KMS-11 (cell line): Measurements from ENCODE around the gene KRTAP8-1.

Experiments used
- H2AFZ ChIP-seq: fragments of 200-600 bp; sonication (generic); 2 replicates; pipeline ENCODE4 v1.6.1; 2016; ENCODE audit warnings: antibody characterized with exemption, mixed run types, low read depth
- H3K27ac ChIP-seq: fragments of 200-600 bp; sonication (generic); 2 replicates; pipeline ENCODE4 v1.6.1; 2016; ENCODE audit warnings: mild to moderate bottlenecking, mixed run types
- H3K27me3 ChIP-seq: fragments of 200-600 bp; sonication (generic); 2 replicates; pipeline ENCODE4 v1.6.1; 2017; ENCODE audit warnings: mild to moderate bottlenecking, low read depth, mixed run types, moderate library complexity; ENCODE audit not compliant: insufficient read depth
- H3K36me3 ChIP-seq: fragments of 200-600 bp; sonication (generic); 2 replicates; pipeline ENCODE4 v1.6.1; 2017; ENCODE audit warnings: mild to moderate bottlenecking, mixed run types; ENCODE audit not compliant: insufficient read depth
- H3K4me1 ChIP-seq: fragments of 200-600 bp; sonication (generic); 2 replicates; pipeline ENCODE4 v1.6.1; 2016; ENCODE audit warnings: mild to moderate bottlenecking, low read depth, mixed run types; ENCODE audit not compliant: poor library complexity, severe bottlenecking
- H3K4me2 ChIP-seq: fragments of 200-600 bp; sonication (generic); 2 replicates; pipeline ENCODE4 v1.7.0; 2016; ENCODE audit warnings: mild to moderate bottlenecking, mixed run types
- H3K4me3 ChIP-seq: fragments of 200-600 bp; sonication (generic); IDR thresholded peaks from 2 replicates; pipeline ENCODE4 v1.6.1; 2017; ENCODE audit warnings: low read depth, low read length, mixed read lengths; ENCODE audit not compliant: insufficient read depth
- H3K79me2 ChIP-seq: fragments of 200-600 bp; sonication (generic); 2 replicates; pipeline ENCODE4 v1.6.1; 2016; ENCODE audit warnings: low read depth, mixed run types; ENCODE audit not compliant: insufficient read depth
- H3K9ac ChIP-seq: fragments of 200-600 bp; sonication (generic); 2 replicates; pipeline ENCODE4 v1.6.1; 2016; ENCODE audit warnings: mild to moderate bottlenecking, mixed run types
- H4K20me1 ChIP-seq: fragments of 200-600 bp; sonication (generic); 2 replicates; pipeline ENCODE4 v1.6.1; 2016; ENCODE audit warnings: mild to moderate bottlenecking, mixed run types; ENCODE audit not compliant: insufficient read depth
- TF ChIP-seq, protein P1 (sequence below): fragments of 200-600 bp; sonication (generic); conservative IDR thresholded peaks from 2 replicates; pipeline ENCODE4 v1.6.1; 2017; ENCODE audit warnings: low read depth, mild to moderate bottlenecking, antibody characterized with exemption, low read length, moderate library complexity, mixed read lengths

KRTAP8-1 gene

GRCh38 chr21:30838536-30838935 lies 25.5 kb upstream of the KRTAP8-1 start:
- Histone ChIP-seq H3K9ac (no peak overlapping the region), H3K4me3 (no peak overlapping the region), H3K79me2 (no peaks in the 10 kb centered on the region), H3K4me2 (no peak overlapping the region), H3K4me1 (no peaks in the 10 kb centered on the region), H2AFZ (no peak overlapping the region), H3K27ac (no peak overlapping the region), H3K36me3 (no peaks in the 10 kb centered on the region), H4K20me1 (no peaks in the 10 kb centered on the region), H3K27me3 (no peaks in the 10 kb centered on the region)
- TF ChIP-seq, protein P1, sequence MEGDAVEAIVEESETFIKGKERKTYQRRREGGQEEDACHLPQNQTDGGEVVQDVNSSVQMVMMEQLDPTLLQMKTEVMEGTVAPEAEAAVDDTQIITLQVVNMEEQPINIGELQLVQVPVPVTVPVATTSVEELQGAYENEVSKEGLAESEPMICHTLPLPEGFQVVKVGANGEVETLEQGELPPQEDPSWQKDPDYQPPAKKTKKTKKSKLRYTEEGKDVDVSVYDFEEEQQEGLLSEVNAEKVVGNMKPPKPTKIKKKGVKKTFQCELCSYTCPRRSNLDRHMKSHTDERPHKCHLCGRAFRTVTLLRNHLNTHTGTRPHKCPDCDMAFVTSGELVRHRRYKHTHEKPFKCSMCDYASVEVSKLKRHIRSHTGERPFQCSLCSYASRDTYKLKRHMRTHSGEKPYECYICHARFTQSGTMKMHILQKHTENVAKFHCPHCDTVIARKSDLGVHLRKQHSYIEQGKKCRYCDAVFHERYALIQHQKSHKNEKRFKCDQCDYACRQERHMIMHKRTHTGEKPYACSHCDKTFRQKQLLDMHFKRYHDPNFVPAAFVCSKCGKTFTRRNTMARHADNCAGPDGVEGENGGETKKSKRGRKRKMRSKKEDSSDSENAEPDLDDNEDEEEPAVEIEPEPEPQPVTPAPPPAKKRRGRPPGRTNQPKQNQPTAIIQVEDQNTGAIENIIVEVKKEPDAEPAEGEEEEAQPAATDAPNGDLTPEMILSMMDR, result no peak

DNA sequence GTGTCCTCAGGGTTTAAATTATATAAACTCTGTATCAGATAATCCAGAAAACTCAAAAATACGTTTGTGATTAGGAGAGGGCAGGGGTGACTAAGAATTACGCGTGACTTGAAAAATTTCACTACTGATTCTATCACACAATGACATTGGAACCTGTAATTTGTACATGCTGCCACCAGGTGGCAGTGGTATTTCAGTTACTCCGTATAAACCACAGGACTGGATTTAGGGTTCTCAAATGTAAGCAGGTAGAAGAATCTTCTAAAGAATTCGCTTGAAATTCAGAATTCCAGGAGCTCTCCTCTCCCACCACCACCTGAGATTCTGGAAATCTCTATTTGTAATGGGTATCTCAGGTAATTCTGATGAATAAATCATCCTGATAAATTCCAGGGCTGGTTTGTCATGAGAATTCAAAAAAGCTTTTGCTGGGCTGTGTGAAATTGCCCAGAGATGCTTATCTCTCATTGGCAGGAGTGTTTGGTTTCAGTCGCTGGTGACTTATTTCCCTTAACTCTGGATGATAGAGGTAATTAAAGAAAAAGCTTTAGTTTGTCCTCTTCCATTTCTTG lies 18.2 kb upstream of the KRTAP8-1 start:
- H3K4me2 ChIP-seq, result no peak overlapping the region
- H3K36me3 ChIP-seq, result no peaks in the 10 kb centered on the region
- TF ChIP-seq, protein P1, result peak; percentile 89

DNA sequence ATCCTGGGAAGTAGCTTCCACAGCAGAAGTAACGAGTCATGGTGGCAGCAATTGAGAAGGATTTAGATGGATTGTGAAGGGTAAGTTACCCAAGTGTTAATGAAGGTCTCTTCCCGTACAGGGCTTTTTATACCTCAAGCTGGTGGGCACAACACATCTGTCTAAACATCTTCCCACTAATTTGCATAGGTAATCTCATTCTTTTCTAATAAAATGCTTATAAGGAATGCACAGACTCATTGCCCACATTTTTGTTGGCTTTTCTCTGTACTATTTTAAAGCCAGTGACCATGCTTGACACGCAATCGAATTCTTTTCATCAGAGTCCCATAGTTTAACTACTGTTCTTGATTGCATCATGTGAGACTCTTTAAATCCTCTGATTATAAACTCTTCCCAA lies 16.6 kb upstream of the KRTAP8-1 start, which contains the start of gene KRTAP7-1:
Gene KRTAP7-1 (minus strand): TSS at position 101 of the 400 bp plus-strand sequence. CDS start 61 bp downstream, at position 40.
- H3K4me3 ChIP-seq, result no peak within 1 kb of the TSS
- H3K9ac ChIP-seq, result no peak within 1 kb of the TSS
- no peak within 1 kb of the TSS for H3K4me2 ChIP-seq
- no peaks in the 10 kb centered on the region for H3K36me3 ChIP-seq
- no peaks in the 10 kb centered on the region for H3K27me3 ChIP-seq
- no peaks in the 10 kb centered on the region for H3K79me2 ChIP-seq
- no peaks in the 10 kb centered on the region for H3K4me1 ChIP-seq
- H2AFZ ChIP-seq, result no peak within 1 kb of the TSS
- TF ChIP-seq, protein P1, result no peak
- H3K27ac ChIP-seq, result no peak within 1 kb of the TSS
- no peaks in the 10 kb centered on the region for H4K20me1 ChIP-seq

More for the DNA sequence above, 18.2 kb upstream of the KRTAP8-1 start:
- H3K27ac ChIP-seq, result no peak overlapping the region
- H3K9ac ChIP-seq, result no peak overlapping the region
- no peaks in the 10 kb centered on the region for H3K79me2 ChIP-seq
- no peak overlapping the region for H3K4me3 ChIP-seq
- H2AFZ ChIP-seq, result no peak overlapping the region
- H4K20me1 ChIP-seq, result no peaks in the 10 kb centered on the region
- no peaks in the 10 kb centered on the region for H3K4me1 ChIP-seq
- no peaks in the 10 kb centered on the region for H3K27me3 ChIP-seq

- Histone ChIP-seq H3K9ac (peak overlapping the region; percentile 43), H3K36me3 (no peaks in the 10 kb centered on the region), H3K4me1 (peaks cover 46% of the 10 kb centered on the region), H2AFZ (peak overlapping the region; percentile 70), H3K27ac (peak overlapping the region; percentile 92), H3K4me3 (no peak overlapping the region), H3K4me2 (peak overlapping the region; percentile 83), H4K20me1 (no peaks in the 10 kb centered on the region), H3K79me2 (no peaks in the 10 kb centered on the region), H3K27me3 (no peaks in the 10 kb centered on the region)
- TF ChIP-seq, protein P1, result no peak
Measured at GRCh38 chr21:30818837-30819610, 6.0 kb upstream of the KRTAP8-1 start.
